Measurements from ENCODE around the gene ZNF432. TPM values are rescaled to one million over a fixed set of nuclear protein-coding genes. Genes with fewer than 3 reads are reported as not detected.
A peak's percentile ranks its signal among the peaks of the same experiment; 100 is the strongest.

The ZNF432 gene
- total RNA-seq, 1 donor from 2014 or later: 10.3 TPM

- Mint-ChIP-seq H3K4me1 (ENCODE audit: unreplicated experiment) (no peaks in the 10 kb centered on the region), H3K27ac (ENCODE audit: unreplicated experiment) (no peak overlapping the region), H3K36me3 (ENCODE audit: low read depth, unreplicated experiment) (peaks cover 84% of the 10 kb centered on the region), H3K27me3 (ENCODE audit: unreplicated experiment) (peaks cover 3% of the 10 kb centered on the region), H3K9me3 (ENCODE audit: unreplicated experiment) (peaks cover 56% of the 10 kb centered on the region), H3K4me3 (ENCODE audit: unreplicated experiment) (peak overlapping the region; percentile 77)
- DNase-seq (ENCODE audit: low spot score): no peak
- TF ChIP-seq CTCF (IDR thresholded peaks at IDR 0.05; ENCODE audit: unreplicated experiment): no peak
Measured at GRCh38 chr19:51994048-51994644, 54.5 kb downstream of the ZNF432 start.

GRCh38 chr19:51993422-51993821, 55.2 kb downstream of the ZNF432 start:
- Mint-ChIP-seq H3K36me3 (ENCODE audit: low read depth, unreplicated experiment) (peaks cover 85% of the 10 kb centered on the region), H3K27ac (ENCODE audit: unreplicated experiment) (no peak overlapping the region), H3K9me3 (ENCODE audit: unreplicated experiment) (peaks cover 61% of the 10 kb centered on the region), H3K4me3 (ENCODE audit: unreplicated experiment) (peak overlapping the region; percentile 77), H3K4me1 (ENCODE audit: unreplicated experiment) (no peaks in the 10 kb centered on the region), H3K27me3 (ENCODE audit: unreplicated experiment) (peaks cover 3% of the 10 kb centered on the region)
- TF ChIP-seq CTCF (IDR thresholded peaks at IDR 0.05; ENCODE audit: unreplicated experiment): no peak
- DNase-seq (ENCODE audit: low spot score): no peak

- peak within 1 kb of the TSS; percentile 99 for H3K4me3 Mint-ChIP-seq (ENCODE audit: unreplicated experiment)
- peak; percentile 75 for DNase-seq (ENCODE audit: low spot score)
- H3K27me3 Mint-ChIP-seq (ENCODE audit: unreplicated experiment): peaks cover 3% of the 10 kb centered on the region
- peaks cover 8% of the 10 kb centered on the region for H3K4me1 Mint-ChIP-seq (ENCODE audit: unreplicated experiment)
- peaks cover 43% of the 10 kb centered on the region for H3K36me3 Mint-ChIP-seq (ENCODE audit: low read depth, unreplicated experiment)
- H3K27ac Mint-ChIP-seq (ENCODE audit: unreplicated experiment): peak within 1 kb of the TSS; percentile 87
- peaks cover 21% of the 10 kb centered on the region for H3K9me3 Mint-ChIP-seq (ENCODE audit: unreplicated experiment)
- no peak for TF ChIP-seq CTCF (IDR thresholded peaks at IDR 0.05; ENCODE audit: unreplicated experiment)
Measured at GRCh38 chr19:51986309-51987291, 62.0 kb downstream of the ZNF432 start, which contains the start of gene ZNF350. Gene ZNF350, minus strand, starts transcription at chr19:51986840. Its CDS starts 12,480 bp downstream, at chr19:51974360.

- peaks cover 8% of the 10 kb centered on the region for H3K4me1 Mint-ChIP-seq (ENCODE audit: unreplicated experiment)
- TF ChIP-seq CTCF (IDR thresholded peaks at IDR 0.05; ENCODE audit: unreplicated experiment): no peak
- H3K9me3 Mint-ChIP-seq (ENCODE audit: unreplicated experiment): peaks cover 14% of the 10 kb centered on the region
- peaks cover 43% of the 10 kb centered on the region for H3K36me3 Mint-ChIP-seq (ENCODE audit: low read depth, unreplicated experiment)
- H3K27me3 Mint-ChIP-seq (ENCODE audit: unreplicated experiment): peaks cover 3% of the 10 kb centered on the region
- H3K4me3 Mint-ChIP-seq (ENCODE audit: unreplicated experiment): no peak overlapping the region
- DNase-seq (ENCODE audit: low spot score): no peak
- no peak overlapping the region for H3K27ac Mint-ChIP-seq (ENCODE audit: unreplicated experiment)
Measured at GRCh38 chr19:51983361-51983760, 65.3 kb downstream of the ZNF432 start.

Other genes with a start within 250 kb of the ZNF432 start
- 9.3 TPM for gene ZNF577, start 160.9 kb downstream of the ZNF432 start, total RNA-seq (ENCODE audit: unreplicated experiment)
- gene ZNF649, start 143.8 kb downstream of the ZNF432 start, total RNA-seq (ENCODE audit: unreplicated experiment): 17.2 TPM
- 10.9 TPM for gene ZNF613, start 121.4 kb downstream of the ZNF432 start, total RNA-seq (ENCODE audit: unreplicated experiment)
- 8.9 TPM for gene ZNF350, start 62.0 kb downstream of the ZNF432 start, total RNA-seq (ENCODE audit: unreplicated experiment)
- gene ZNF615, start 40.6 kb downstream of the ZNF432 start, total RNA-seq (ENCODE audit: unreplicated experiment): 13.5 TPM
- 12.1 TPM for gene ZNF614, start 20.5 kb downstream of the ZNF432 start, total RNA-seq (ENCODE audit: unreplicated experiment)
- 16.3 TPM for gene ZNF841, start 46.9 kb upstream of the ZNF432 start, total RNA-seq (ENCODE audit: unreplicated experiment)
- 18.5 TPM for gene ZNF616, start 91.1 kb upstream of the ZNF432 start, total RNA-seq (ENCODE audit: unreplicated experiment)
- 15.4 TPM for gene ZNF836, start 122.8 kb upstream of the ZNF432 start, total RNA-seq (ENCODE audit: unreplicated experiment)
- gene PPP2R1A, start 141.2 kb upstream of the ZNF432 start, total RNA-seq (ENCODE audit: unreplicated experiment): 302 TPM
- gene ZNF766, start 220.7 kb upstream of the ZNF432 start, total RNA-seq (ENCODE audit: unreplicated experiment): 16.4 TPM
- 18.1 TPM for gene ZNF480, start 248.3 kb upstream of the ZNF432 start, total RNA-seq (ENCODE audit: unreplicated experiment)

Measured in endothelial cell (in vitro differentiated cells).